Measurements from ENCODE around the gene PDCD4. TPM values are rescaled to one million over a fixed set of nuclear protein-coding genes. Genes with fewer than 3 reads are reported as not detected.

Gene PDCD4
- total RNA-seq, 1 experiment from 2014 or later = 63.0 TPM

DNA sequence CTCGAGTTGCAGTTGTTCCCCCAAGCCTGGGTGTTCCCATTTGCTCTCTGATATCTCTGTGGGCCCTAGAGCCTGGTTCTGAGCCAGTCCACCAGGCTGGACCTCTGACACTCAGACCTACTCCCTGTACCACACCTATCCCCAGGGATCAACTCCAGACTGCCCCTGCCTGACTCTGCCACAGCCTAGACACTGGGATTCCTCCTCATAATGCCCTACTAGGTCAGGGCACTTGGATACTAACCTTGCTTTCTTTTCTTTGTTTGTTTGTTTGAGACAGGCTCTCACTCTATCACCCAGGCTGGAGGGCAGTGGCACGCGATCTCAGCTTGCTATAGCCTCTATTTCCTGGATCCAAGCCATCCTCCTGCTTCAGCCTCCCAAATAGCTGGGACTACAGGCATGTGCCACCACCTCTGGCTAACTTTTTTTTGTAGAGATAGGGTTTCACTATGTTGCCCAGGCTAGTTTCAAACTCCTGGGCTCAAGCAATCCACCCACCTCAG lies 30.8 kb upstream of the PDCD4 start:
- TF ChIP-seq POLR2AphosphoS5 (IDR thresholded peaks at IDR 0.05; ENCODE audit: low read depth, low read length) = no peak
- TF ChIP-seq, protein P1, sequence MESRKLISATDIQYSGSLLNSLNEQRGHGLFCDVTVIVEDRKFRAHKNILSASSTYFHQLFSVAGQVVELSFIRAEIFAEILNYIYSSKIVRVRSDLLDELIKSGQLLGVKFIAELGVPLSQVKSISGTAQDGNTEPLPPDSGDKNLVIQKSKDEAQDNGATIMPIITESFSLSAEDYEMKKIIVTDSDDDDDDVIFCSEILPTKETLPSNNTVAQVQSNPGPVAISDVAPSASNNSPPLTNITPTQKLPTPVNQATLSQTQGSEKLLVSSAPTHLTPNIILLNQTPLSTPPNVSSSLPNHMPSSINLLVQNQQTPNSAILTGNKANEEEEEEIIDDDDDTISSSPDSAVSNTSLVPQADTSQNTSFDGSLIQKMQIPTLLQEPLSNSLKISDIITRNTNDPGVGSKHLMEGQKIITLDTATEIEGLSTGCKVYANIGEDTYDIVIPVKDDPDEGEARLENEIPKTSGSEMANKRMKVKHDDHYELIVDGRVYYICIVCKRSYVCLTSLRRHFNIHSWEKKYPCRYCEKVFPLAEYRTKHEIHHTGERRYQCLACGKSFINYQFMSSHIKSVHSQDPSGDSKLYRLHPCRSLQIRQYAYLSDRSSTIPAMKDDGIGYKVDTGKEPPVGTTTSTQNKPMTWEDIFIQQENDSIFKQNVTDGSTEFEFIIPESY (IDR thresholded peaks at IDR 0.05; ENCODE audit: extremely low read depth, insufficient replicate concordance, low read length) = no peak
- TF ChIP-seq, protein P2, sequence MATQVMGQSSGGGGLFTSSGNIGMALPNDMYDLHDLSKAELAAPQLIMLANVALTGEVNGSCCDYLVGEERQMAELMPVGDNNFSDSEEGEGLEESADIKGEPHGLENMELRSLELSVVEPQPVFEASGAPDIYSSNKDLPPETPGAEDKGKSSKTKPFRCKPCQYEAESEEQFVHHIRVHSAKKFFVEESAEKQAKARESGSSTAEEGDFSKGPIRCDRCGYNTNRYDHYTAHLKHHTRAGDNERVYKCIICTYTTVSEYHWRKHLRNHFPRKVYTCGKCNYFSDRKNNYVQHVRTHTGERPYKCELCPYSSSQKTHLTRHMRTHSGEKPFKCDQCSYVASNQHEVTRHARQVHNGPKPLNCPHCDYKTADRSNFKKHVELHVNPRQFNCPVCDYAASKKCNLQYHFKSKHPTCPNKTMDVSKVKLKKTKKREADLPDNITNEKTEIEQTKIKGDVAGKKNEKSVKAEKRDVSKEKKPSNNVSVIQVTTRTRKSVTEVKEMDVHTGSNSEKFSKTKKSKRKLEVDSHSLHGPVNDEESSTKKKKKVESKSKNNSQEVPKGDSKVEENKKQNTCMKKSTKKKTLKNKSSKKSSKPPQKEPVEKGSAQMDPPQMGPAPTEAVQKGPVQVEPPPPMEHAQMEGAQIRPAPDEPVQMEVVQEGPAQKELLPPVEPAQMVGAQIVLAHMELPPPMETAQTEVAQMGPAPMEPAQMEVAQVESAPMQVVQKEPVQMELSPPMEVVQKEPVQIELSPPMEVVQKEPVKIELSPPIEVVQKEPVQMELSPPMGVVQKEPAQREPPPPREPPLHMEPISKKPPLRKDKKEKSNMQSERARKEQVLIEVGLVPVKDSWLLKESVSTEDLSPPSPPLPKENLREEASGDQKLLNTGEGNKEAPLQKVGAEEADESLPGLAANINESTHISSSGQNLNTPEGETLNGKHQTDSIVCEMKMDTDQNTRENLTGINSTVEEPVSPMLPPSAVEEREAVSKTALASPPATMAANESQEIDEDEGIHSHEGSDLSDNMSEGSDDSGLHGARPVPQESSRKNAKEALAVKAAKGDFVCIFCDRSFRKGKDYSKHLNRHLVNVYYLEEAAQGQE (IDR thresholded peaks at IDR 0.05; ENCODE audit: low read depth) = no peak
- no peak for TF ChIP-seq EZH2phosphoT487 (IDR thresholded peaks at IDR 0.05; ENCODE audit: borderline replicate concordance)
- TF ChIP-seq, protein P3, sequence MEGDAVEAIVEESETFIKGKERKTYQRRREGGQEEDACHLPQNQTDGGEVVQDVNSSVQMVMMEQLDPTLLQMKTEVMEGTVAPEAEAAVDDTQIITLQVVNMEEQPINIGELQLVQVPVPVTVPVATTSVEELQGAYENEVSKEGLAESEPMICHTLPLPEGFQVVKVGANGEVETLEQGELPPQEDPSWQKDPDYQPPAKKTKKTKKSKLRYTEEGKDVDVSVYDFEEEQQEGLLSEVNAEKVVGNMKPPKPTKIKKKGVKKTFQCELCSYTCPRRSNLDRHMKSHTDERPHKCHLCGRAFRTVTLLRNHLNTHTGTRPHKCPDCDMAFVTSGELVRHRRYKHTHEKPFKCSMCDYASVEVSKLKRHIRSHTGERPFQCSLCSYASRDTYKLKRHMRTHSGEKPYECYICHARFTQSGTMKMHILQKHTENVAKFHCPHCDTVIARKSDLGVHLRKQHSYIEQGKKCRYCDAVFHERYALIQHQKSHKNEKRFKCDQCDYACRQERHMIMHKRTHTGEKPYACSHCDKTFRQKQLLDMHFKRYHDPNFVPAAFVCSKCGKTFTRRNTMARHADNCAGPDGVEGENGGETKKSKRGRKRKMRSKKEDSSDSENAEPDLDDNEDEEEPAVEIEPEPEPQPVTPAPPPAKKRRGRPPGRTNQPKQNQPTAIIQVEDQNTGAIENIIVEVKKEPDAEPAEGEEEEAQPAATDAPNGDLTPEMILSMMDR (IDR thresholded peaks at IDR 0.05 in 2 of 3, conservative IDR thresholded peaks at IDR 0.05 in 1 of 3; ENCODE audit: borderline replicate concordance in 1 of 3, insufficient read depth in 1 of 3, low read depth in 2 of 3, low read length in 2 of 3) = no peak
- TF ChIP-seq YY1 (IDR thresholded peaks at IDR 0.05; ENCODE audit: extremely low read depth, insufficient replicate concordance, low read depth, low read length) = no peak
- TF ChIP-seq, protein P4, sequence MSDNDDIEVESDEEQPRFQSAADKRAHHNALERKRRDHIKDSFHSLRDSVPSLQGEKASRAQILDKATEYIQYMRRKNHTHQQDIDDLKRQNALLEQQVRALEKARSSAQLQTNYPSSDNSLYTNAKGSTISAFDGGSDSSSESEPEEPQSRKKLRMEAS (IDR thresholded peaks at IDR 0.05) = no peak
- no peak for TF ChIP-seq TCF7L2 (IDR thresholded peaks at IDR 0.05; ENCODE audit: borderline replicate concordance, extremely low read depth, insufficient read depth, insufficient read length)
- no peak for TF ChIP-seq ELF1 (IDR thresholded peaks at IDR 0.05; ENCODE audit: borderline replicate concordance, low read depth)
- no peak for TF ChIP-seq SP1 (IDR thresholded peaks at IDR 0.05; ENCODE audit: low read depth)
- no peak for TF ChIP-seq ZFX (IDR thresholded peaks at IDR 0.05)
- TF ChIP-seq, protein P5, sequence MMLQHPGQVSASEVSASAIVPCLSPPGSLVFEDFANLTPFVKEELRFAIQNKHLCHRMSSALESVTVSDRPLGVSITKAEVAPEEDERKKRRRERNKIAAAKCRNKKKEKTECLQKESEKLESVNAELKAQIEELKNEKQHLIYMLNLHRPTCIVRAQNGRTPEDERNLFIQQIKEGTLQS (IDR thresholded peaks at IDR 0.05) = no peak
- no peak overlapping the region for H3K9ac ChIP-seq (ENCODE audit: low read length)
- intact Hi-C loops (cut with micrococcal nuclease) = no loop called here
- H3K4me1 ChIP-seq (ENCODE audit: control insufficient read depth in 1 of 2, insufficient read depth in 2 of 2, low read length in 2 of 2) = no peaks in the 10 kb centered on the region; a peak in 1 of 4 replicates
- no peak overlapping the region for H3K27ac ChIP-seq (ENCODE audit: low read depth, low read length)
- H3K9me3 ChIP-seq (ENCODE audit: control insufficient read depth in 1 of 2, insufficient read depth in 1 of 2, low read depth in 1 of 2, low read length in 2 of 2) = no peaks in the 10 kb centered on the region
- no peaks in the 10 kb centered on the region for H3K36me3 ChIP-seq (ENCODE audit: control insufficient read depth in 1 of 2, insufficient read depth in 2 of 2, low read length in 2 of 2)
- H2AFZ ChIP-seq (ENCODE audit: low read depth, low read length, poor library complexity, severe bottlenecking) = no peak overlapping the region
- RAD21 ChIA-PET (ENCODE audit: low non-redundant PET in 1 of 2, low total read pairs in 2 of 2, uncharacterized antibody in 2 of 2, unreplicated experiment in 2 of 2) = no interaction called here
- H3K27me3 ChIP-seq (ENCODE audit: insufficient read depth, low read length) = no peaks in the 10 kb centered on the region
- H3K9me2 ChIP-seq (ENCODE audit: insufficient read depth) = no peaks in the 10 kb centered on the region
- ATAC-seq (no peak), DNase-seq (ENCODE audit: low read depth, low spot score) (no peak)
- no peak overlapping the region for H3K4me2 ChIP-seq (ENCODE audit: low read length)
- CTCF ChIA-PET = no interaction called here
- H3K4me3 ChIP-seq (replicated peaks in 1 of 2; ENCODE audit: low read depth in 1 of 2, low read length in 2 of 2) = no peak overlapping the region
- BruUV-seq (replicated peaks) = no TSS peak
- POLR2A ChIA-PET = no interaction called here
- no peaks in the 10 kb centered on the region for H4K20me1 ChIP-seq (ENCODE audit: insufficient read depth)
- H3K79me2 ChIP-seq (ENCODE audit: insufficient read depth, low read length) = no peaks in the 10 kb centered on the region

All from HCT116 (cell line).